ENCODE results near the gene ATOSB.

DNA sequence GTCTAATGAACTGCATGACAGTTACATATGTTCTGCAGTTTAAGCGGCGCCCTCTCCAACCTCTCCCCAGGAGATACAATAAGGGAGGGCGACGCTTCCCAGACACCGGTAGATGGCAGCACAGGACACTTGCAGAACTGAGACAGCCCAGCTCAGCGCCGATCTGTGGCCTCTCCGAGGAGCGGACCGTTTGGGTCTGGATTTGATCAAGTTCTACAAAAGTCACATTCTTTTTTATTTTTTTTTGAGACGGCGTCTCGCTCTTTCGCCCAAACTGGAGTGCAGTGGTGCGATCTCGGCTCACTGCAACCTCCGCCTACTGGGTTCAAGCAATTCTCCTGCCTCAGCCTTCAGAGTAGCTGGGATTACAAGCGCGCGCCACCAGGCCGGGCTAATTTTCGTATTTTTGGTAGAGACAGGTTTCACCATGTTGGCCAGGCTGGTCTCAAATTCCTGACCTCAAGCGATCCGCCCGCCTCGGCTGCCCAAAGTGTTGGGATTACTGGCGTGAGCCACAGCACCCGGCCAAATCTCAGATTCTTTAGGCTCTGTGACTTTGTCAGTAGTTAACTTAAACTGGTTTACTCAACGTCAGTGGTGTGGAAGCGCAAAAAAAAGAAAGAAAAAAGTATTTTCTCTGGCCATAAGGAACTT is 1.4 kb upstream of the ATOSB start:
- TF ChIP-seq, protein P1, sequence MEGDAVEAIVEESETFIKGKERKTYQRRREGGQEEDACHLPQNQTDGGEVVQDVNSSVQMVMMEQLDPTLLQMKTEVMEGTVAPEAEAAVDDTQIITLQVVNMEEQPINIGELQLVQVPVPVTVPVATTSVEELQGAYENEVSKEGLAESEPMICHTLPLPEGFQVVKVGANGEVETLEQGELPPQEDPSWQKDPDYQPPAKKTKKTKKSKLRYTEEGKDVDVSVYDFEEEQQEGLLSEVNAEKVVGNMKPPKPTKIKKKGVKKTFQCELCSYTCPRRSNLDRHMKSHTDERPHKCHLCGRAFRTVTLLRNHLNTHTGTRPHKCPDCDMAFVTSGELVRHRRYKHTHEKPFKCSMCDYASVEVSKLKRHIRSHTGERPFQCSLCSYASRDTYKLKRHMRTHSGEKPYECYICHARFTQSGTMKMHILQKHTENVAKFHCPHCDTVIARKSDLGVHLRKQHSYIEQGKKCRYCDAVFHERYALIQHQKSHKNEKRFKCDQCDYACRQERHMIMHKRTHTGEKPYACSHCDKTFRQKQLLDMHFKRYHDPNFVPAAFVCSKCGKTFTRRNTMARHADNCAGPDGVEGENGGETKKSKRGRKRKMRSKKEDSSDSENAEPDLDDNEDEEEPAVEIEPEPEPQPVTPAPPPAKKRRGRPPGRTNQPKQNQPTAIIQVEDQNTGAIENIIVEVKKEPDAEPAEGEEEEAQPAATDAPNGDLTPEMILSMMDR (IDR thresholded peaks at IDR 0.05; ENCODE audit: borderline replicate concordance, extremely low read depth, low read length, poor library complexity, severe bottlenecking): peak; percentile 91
- TF ChIP-seq EZH2 (IDR thresholded peaks at IDR 0.05; ENCODE audit: borderline replicate concordance, low read depth, low read length, severe bottlenecking): no peak
